Right atrium auricular region (tissue), 2 donors: ENCODE measurements around the gene TBPL1. TPM values are rescaled to one million over a fixed set of nuclear protein-coding genes. Genes with fewer than 3 reads are reported as not detected.

Experiments
- DNase-seq: peaks from one replicate; pipeline ENCODE4 v3.0.0-alpha.2; 2019; ENCODE audit warnings: low spot score
- H3K27ac ChIP-seq, 2 donors: fragments of 200-600 bp; sonication (generic); 1 replicate in 1 of 2; 2 replicates in 1 of 2; pipeline ENCODE4 v1.5.1; 2016 to 2019
- H3K27me3 ChIP-seq, 2 donors: fragments of 200-600 bp; sonication (generic); one replicate each; pipeline versions ENCODE4 v1.5.1 to v1.6.0; 2017 to 2019
- H3K36me3 ChIP-seq: fragments of 200-600 bp; sonication (generic); one replicate; pipeline ENCODE4 v1.5.1; 2016
- H3K4me1 ChIP-seq, 2 donors: fragments of 200-600 bp; sonication (generic); one replicate each; pipeline versions ENCODE4 v1.5.1 to v1.6.0; 2017 to 2019
- H3K4me3 ChIP-seq, 2 donors: fragments of 200-600 bp; sonication (generic); 1 replicate in 1 of 2; 2 replicates in 1 of 2; pipeline ENCODE4 v1.5.1; 2017 to 2019; ENCODE audit warnings: mild to moderate bottlenecking in 1 of 2, moderate library complexity in 1 of 2
- H3K9me3 ChIP-seq, 2 donors: fragments of 200-600 bp; sonication (generic); one replicate each; pipeline ENCODE4 v1.5.1; 2019
- total RNA-seq, 2 donors: library from RNA; depleted of rRNA; stranded (reverse); fragments of >200 nt; gene quantifications; one replicate each; pipeline ENCODE4 v1.1.0, GENCODE V29; 2016
- TF ChIP-seq, protein P1 (sequence below), 2 donors: fragments of 200-600 bp; sonication (generic); IDR thresholded peaks; one replicate each; pipeline ENCODE4 v1.5.1; 2019; ENCODE audit warnings: antibody characterized with exemption in 2 of 2

Gene TBPL1
- total RNA-seq, 2 donors from 2014 or later = 18.9 to 22.6 TPM

- no peaks in the 10 kb centered on the region for H3K27me3 ChIP-seq
- no peaks in the 10 kb centered on the region for H3K9me3 ChIP-seq
- H3K4me3 ChIP-seq = no peak overlapping the region
- H3K27ac ChIP-seq = no peak overlapping the region
- TF ChIP-seq, protein P1, sequence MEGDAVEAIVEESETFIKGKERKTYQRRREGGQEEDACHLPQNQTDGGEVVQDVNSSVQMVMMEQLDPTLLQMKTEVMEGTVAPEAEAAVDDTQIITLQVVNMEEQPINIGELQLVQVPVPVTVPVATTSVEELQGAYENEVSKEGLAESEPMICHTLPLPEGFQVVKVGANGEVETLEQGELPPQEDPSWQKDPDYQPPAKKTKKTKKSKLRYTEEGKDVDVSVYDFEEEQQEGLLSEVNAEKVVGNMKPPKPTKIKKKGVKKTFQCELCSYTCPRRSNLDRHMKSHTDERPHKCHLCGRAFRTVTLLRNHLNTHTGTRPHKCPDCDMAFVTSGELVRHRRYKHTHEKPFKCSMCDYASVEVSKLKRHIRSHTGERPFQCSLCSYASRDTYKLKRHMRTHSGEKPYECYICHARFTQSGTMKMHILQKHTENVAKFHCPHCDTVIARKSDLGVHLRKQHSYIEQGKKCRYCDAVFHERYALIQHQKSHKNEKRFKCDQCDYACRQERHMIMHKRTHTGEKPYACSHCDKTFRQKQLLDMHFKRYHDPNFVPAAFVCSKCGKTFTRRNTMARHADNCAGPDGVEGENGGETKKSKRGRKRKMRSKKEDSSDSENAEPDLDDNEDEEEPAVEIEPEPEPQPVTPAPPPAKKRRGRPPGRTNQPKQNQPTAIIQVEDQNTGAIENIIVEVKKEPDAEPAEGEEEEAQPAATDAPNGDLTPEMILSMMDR (IDR thresholded peaks at IDR 0.05) = no peak
- no peaks in the 10 kb centered on the region for H3K36me3 ChIP-seq
- H3K4me1 ChIP-seq = peaks cover 0 to 6% of the 10 kb centered on the region in 2 donors
- no peak for DNase-seq
Observed at GRCh38 chr6:134031696-134032255, 78.8 kb downstream of the TBPL1 start.

DNA sequence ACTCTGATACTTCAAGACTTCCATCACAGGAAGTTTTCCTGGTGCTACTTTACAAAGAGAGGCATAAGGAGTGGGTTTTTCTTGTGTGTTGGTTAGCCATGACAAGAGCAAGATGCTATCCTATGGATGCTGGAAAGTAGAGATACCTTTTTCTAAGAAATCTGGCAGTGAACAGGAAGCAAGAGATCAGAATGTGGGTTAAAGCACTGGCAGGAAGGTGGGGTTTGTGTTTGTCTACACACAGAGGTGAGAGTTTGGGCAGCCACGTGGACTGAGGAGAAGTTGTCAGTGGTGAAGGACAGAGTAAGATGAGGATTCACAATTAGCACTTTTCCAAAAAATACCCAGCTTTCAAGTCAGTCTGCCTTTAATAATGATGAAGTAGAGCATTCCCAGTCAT lies 81.5 kb downstream of the TBPL1 start:
- no peak for DNase-seq
- peaks cover 0 to 6% of the 10 kb centered on the region in 2 donors for H3K4me1 ChIP-seq
- no peaks in the 10 kb centered on the region for H3K36me3 ChIP-seq
- H3K27me3 ChIP-seq = no peaks in the 10 kb centered on the region
- no peak overlapping the region for H3K27ac ChIP-seq
- TF ChIP-seq, protein P1 (IDR thresholded peaks at IDR 0.05) = no peak
- H3K9me3 ChIP-seq = no peaks in the 10 kb centered on the region
- no peak overlapping the region for H3K4me3 ChIP-seq

GRCh38 chr6:134034961-134035822 lies 82.2 kb downstream of the TBPL1 start:
- Histone ChIP-seq H3K27ac (no peak overlapping the region), H3K4me1 (peaks cover 0 to 6% of the 10 kb centered on the region in 2 donors), H3K9me3 (no peaks in the 10 kb centered on the region), H3K4me3 (no peak overlapping the region), H3K36me3 (no peaks in the 10 kb centered on the region), H3K27me3 (no peaks in the 10 kb centered on the region)
- no peak for DNase-seq
- TF ChIP-seq, protein P1 (IDR thresholded peaks at IDR 0.05) = no peak

GRCh38 chr6:134035823-134036296 lies 82.8 kb downstream of the TBPL1 start:
- TF ChIP-seq, protein P1 (IDR thresholded peaks at IDR 0.05) = no peak
- Histone ChIP-seq H3K4me3 (no peak overlapping the region), H3K27ac (no peak overlapping the region), H3K4me1 (peaks cover 0 to 6% of the 10 kb centered on the region in 2 donors), H3K9me3 (no peaks in the 10 kb centered on the region), H3K27me3 (no peaks in the 10 kb centered on the region), H3K36me3 (no peaks in the 10 kb centered on the region)
- DNase-seq = no peak

GRCh38 chr6:134039116-134039515 lies 86.1 kb downstream of the TBPL1 start:
- H3K4me3 ChIP-seq = no peak overlapping the region
- no peaks in the 10 kb centered on the region for H3K27me3 ChIP-seq
- H3K4me1 ChIP-seq = peaks cover 0 to 6% of the 10 kb centered on the region in 2 donors
- DNase-seq = no peak
- H3K27ac ChIP-seq = no peak overlapping the region
- no peaks in the 10 kb centered on the region for H3K36me3 ChIP-seq
- TF ChIP-seq, protein P1 (IDR thresholded peaks at IDR 0.05) = no peak
- H3K9me3 ChIP-seq = no peaks in the 10 kb centered on the region

Other genes starting within 250 kb of the TBPL1 start
- 10 to 100 TPM in 1 of 2 donors, 1 to 10 TPM in 1; 7.5 to 16.5 TPM for gene TCF21, start 64.1 kb upstream of the TBPL1 start, total RNA-seq
- 10 to 100 TPM; 12.6 to 13.5 TPM for gene SLC2A12, start 99.4 kb downstream of the TBPL1 start, total RNA-seq